Coronary artery (tissue), 2 donors: ENCODE data around the gene PTPRH.

ENCODE experiments used
- DNase-seq: peaks from one replicate; pipeline ENCODE4 v3.0.0-alpha.2; 2017; ENCODE audit warnings: low spot score
- H3K27ac ChIP-seq, 2 donors: fragments of 200-600 bp; sonication (generic); one replicate each; pipeline ENCODE4 v1.5.1; 2016 to 2019
- H3K4me3 ChIP-seq: fragments of 200-600 bp; sonication (generic); 2 replicates; pipeline ENCODE4 v1.5.1; 2016; ENCODE audit warnings: mild to moderate bottlenecking, moderate library complexity
- TF ChIP-seq, protein P1 (sequence below): fragments of 200-600 bp; sonication (generic); IDR thresholded peaks from one replicate; pipeline ENCODE4 v1.5.1; 2019; ENCODE audit warnings: antibody characterized with exemption

PTPRH gene

DNA sequence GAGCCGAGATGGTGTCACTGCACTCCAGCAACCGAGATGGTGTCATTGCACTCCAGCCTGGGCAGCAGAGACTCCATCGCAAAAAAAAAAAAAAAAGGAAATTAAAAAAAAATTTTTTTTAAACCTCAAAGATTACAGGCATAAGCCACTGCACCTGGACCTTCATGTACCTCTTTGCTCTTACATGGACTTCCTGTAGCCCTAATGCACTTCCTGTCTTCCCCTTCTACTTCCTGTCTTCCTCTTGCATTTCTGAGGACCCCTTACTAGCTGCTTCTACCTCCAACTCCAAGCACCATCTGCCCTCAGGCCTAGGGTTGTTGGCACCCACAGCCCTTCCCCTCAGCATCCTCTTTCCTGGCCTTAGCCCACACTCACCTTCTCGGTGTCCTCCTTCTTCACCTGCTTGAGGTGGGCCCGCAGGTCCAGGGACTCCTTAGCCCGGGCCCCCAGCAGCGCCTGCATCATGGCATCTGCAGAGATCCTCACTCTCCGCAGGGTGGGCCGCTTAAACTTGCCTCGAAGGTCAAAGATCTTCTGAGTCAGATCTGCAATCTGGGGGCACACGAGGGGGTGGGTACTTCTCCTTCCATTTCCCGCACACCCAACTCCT is 55.5 kb downstream of the PTPRH start:
- Histone ChIP-seq H3K27ac (no peak overlapping the region), H3K4me3 (no peak overlapping the region)
- no peak for DNase-seq
- TF ChIP-seq, protein P1, sequence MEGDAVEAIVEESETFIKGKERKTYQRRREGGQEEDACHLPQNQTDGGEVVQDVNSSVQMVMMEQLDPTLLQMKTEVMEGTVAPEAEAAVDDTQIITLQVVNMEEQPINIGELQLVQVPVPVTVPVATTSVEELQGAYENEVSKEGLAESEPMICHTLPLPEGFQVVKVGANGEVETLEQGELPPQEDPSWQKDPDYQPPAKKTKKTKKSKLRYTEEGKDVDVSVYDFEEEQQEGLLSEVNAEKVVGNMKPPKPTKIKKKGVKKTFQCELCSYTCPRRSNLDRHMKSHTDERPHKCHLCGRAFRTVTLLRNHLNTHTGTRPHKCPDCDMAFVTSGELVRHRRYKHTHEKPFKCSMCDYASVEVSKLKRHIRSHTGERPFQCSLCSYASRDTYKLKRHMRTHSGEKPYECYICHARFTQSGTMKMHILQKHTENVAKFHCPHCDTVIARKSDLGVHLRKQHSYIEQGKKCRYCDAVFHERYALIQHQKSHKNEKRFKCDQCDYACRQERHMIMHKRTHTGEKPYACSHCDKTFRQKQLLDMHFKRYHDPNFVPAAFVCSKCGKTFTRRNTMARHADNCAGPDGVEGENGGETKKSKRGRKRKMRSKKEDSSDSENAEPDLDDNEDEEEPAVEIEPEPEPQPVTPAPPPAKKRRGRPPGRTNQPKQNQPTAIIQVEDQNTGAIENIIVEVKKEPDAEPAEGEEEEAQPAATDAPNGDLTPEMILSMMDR, result no peak

GRCh38 chr19:55152017-55152416 is 57.3 kb downstream of the PTPRH start:
- Histone ChIP-seq H3K4me3 (no peak overlapping the region), H3K27ac (no peak overlapping the region)
- DNase-seq, result no peak
- TF ChIP-seq, protein P1, result no peak

GRCh38 chr19:55149078-55150003 is 60.0 kb downstream of the PTPRH start, which contains the start of gene TNNT1:
Gene TNNT1 (minus strand): TSS chr19:55149206. CDS start chr19:55147157, 2,049 bp downstream.
- TF ChIP-seq, protein P1, result no peak
- DNase-seq, result no peak
- H3K4me3 ChIP-seq, result no peak within 1 kb of the TSS

GRCh38 chr19:55147545-55148251 is 61.6 kb downstream of the PTPRH start:
- TF ChIP-seq, protein P1, result no peak
- no peak overlapping the region for H3K27ac ChIP-seq
- no peak for DNase-seq
- no peak overlapping the region for H3K4me3 ChIP-seq

More at GRCh38 chr19:55149078-55150003, 60.0 kb downstream of the PTPRH start, which contains the start of gene TNNT1:
- no peak within 1 kb of the TSS for H3K27ac ChIP-seq

- Histone ChIP-seq H3K4me3 (no peak overlapping the region), H3K27ac (no peak overlapping the region)
- TF ChIP-seq, protein P1, result no peak
- DNase-seq, result no peak
Measured at GRCh38 chr19:55146705-55147273, 62.5 kb downstream of the PTPRH start.

DNA sequence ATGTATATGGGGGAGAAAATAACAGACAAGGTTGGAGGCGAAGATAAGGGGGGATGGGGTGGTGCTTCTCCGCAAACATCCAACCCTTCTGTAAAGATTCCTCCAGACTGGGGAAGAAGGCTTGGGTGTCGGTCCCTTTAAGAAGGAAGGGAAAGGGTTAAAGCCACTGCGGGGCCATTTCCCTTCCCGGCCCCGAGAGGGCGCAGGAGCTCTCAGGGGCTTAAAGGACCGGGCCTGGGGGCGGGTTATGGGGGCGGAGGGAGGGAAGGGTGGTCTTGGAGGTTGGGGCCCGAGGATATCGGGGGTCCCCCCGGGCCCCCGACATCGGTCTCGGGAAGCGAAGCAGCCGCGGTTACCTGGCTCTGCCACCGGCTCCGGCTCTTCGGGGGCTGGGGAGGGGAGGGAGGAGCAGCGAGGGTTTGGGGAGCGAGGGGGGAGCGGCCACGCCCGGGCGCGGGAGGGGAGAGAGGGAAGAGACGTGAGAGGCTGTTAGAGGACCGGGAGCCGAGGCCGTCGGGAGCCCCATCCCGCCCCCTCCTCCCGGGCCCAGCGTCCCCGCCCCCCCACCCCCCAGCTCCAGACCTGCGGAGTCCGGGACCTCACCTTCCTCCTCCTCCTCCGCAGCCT is 63.1 kb downstream of the PTPRH start:
- Histone ChIP-seq H3K4me3 (no peak overlapping the region), H3K27ac (no peak overlapping the region)

More for the DNA sequence above, 63.1 kb downstream of the PTPRH start:
- DNase-seq, result no peak
- TF ChIP-seq, protein P1, result no peak
